Esophagus squamous epithelium (tissue), 5 donors: ENCODE measurements around the gene PLA2G12B. TPM values are rescaled to one million over a fixed set of nuclear protein-coding genes. Genes with fewer than 3 reads are reported as not detected.

Experiments used
- DNase-seq: peaks from one replicate; lab custom pipeline; 2025; lab: John Stamatoyannopoulos, UW
- H3K27ac ChIP-seq, 4 donors: fragments of 200-600 bp; sonication (generic); one replicate each; pipeline ENCODE4 v1.5.1; 2016 to 2019; ENCODE audit warnings: mild to moderate bottlenecking in 1 of 4
- H3K27me3 ChIP-seq, 4 donors: fragments of 200-600 bp; sonication (generic); 1 replicate in 3 of 4; 2 replicates in 1 of 4; pipeline versions ENCODE4 v1.5.1 to v1.6.0; 2017 to 2021; ENCODE audit warnings: antibody characterized with exemption in 1 of 4
- H3K36me3 ChIP-seq, 3 donors: fragments of 200-600 bp; sonication (generic); one replicate each; pipeline ENCODE4 v1.5.1; 2016 to 2019
- H3K4me1 ChIP-seq, 3 donors: fragments of 200-600 bp; sonication (generic); one replicate each; pipeline ENCODE4 v1.5.1; 2017 to 2019
- H3K4me3 ChIP-seq, 4 donors: fragments of 200-600 bp; sonication (generic); 1 replicate in 3 of 4; 2 replicates in 1 of 4; pipeline ENCODE4 v1.5.1; 2016 to 2019; ENCODE audit warnings: mild to moderate bottlenecking in 2 of 4, moderate library complexity in 1 of 4
- H3K9me3 ChIP-seq, 3 donors: fragments of 200-600 bp; sonication (generic); one replicate each; pipeline ENCODE4 v1.5.1; 2016 to 2019
- CTCF ChIP-seq, 6 experiments: fragments of 450-650 bp in 4 of 6; fragments of 200-600 bp in 2 of 6; sonication (generic) in 2 of 6; IDR thresholded peaks; one replicate each; pipeline ENCODE4 v1.5.1; 2016 to 2019; ENCODE audit warnings: antibody characterized with exemption in 6 of 6, mild to moderate bottlenecking in 4 of 6, moderate library complexity in 4 of 6
- POLR2A ChIP-seq, 4 donors: fragments of 450-650 bp; IDR thresholded peaks; one replicate each; pipeline ENCODE4 v1.6.1; 2017; ENCODE audit warnings: antibody characterized with exemption in 4 of 4, mild to moderate bottlenecking in 4 of 4, moderate library complexity in 3 of 4
- whole genome bisulfite sequencing, 2 donors: methylation state at CpG; one replicate each; pipeline ENCODE4 v1.1.5; 2018; 5-methylcytosine and 5-hydroxymethylcytosine counted together
- intact Hi-C: fragments of 100-400 bp; cut with DNase I; formaldehyde crosslinking; loops from one replicate; pipeline ENCODE4 v1.15.0; 2022
- total RNA-seq, 4 donors: library from RNA; depleted of rRNA; stranded (reverse); fragments of >200 nt; gene quantifications; one replicate each; pipeline ENCODE4 v1.1.0, GENCODE V29; 2016
- donor health status: DM: yes; HTN: yes; CAD: no.

Gene PLA2G12B
- total RNA-seq, 4 donors from 2014 or later = not detected

DNA sequence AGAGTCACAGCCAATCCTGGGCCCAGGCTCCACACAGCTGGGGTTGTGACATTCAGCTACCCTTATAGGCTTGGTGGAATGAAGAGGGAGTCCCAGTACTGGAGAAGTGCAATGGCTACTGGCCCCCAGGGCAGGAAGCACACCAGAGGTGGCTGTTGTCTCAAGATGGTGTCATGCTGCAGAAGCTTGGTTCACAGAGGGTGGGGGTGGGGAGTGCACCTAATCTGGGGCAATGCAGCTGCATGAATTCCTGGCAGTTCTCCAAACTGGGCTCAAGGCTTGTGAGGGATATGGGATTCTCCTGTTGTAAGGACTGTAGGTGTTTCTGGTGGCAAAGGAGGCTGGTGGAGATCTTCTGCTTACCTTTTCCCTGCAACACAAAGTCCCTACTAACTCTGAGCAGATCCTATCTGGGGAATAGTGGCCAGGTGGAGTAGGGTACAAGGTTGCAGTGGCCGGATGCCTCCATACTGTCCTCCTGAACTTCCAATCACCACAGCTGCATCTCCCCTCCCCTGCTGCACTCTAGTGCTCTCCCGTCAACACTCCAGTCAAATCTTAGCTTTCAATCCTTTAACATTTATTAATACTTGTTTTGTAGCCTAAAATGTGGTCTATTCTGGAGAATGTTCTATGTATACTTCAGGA is 27.4 kb upstream of the PLA2G12B start:
- H3K4me3 ChIP-seq = no peak overlapping the region
- WGBS, 2 donors = 86 to 97% methylated on average over 2 of the region's 2 CpGs
- H3K4me1 ChIP-seq = no peaks in the 10 kb centered on the region
- H3K27ac ChIP-seq = no peak overlapping the region
- H3K9me3 ChIP-seq = peaks cover 0 to 29% (median under 1%) of the 10 kb centered on the region in 3 donors
- no peak for DNase-seq
- H3K27me3 ChIP-seq = peaks cover 0 to 6% (median 0%) of the 10 kb centered on the region in 4 donors
- no peaks in the 10 kb centered on the region for H3K36me3 ChIP-seq
- no peak for TF ChIP-seq POLR2A (IDR thresholded peaks at IDR 0.05)
- no peak for TF ChIP-seq CTCF (IDR thresholded peaks at IDR 0.05)
- intact Hi-C loops = no loop called here

- Histone ChIP-seq H3K4me1 (no peaks in the 10 kb centered on the region), H3K27ac (no peak overlapping the region), H3K4me3 (no peak overlapping the region), H3K27me3 (peaks cover 0 to 6% (median 0%) of the 10 kb centered on the region in 4 donors), H3K36me3 (no peaks in the 10 kb centered on the region), H3K9me3 (peaks cover 0 to 37% (median 7%) of the 10 kb centered on the region in 3 donors)
- TF ChIP-seq POLR2A (IDR thresholded peaks at IDR 0.05) (no peak), CTCF (IDR thresholded peaks at IDR 0.05) (no peak)
- DNase-seq = no peak
- intact Hi-C loops = no loop called here
- WGBS, 2 donors = 92% methylated on average over 2 of the region's 4 CpGs; no CpG with 5 or more reads in 1 of the 2 donors
Measured at GRCh38 chr10:72981028-72981881, 26.6 kb upstream of the PLA2G12B start.

- Histone ChIP-seq H3K4me3 (no peak overlapping the region), H3K36me3 (no peaks in the 10 kb centered on the region), H3K9me3 (peaks cover 0 to 45% (median 9%) of the 10 kb centered on the region in 3 donors), H3K27me3 (peaks cover 0 to 6% (median 0%) of the 10 kb centered on the region in 4 donors), H3K27ac (no peak overlapping the region), H3K4me1 (no peaks in the 10 kb centered on the region)
- no peak for DNase-seq
- intact Hi-C loops = no loop called here
- TF ChIP-seq POLR2A (IDR thresholded peaks at IDR 0.05) = no peak
- TF ChIP-seq CTCF (IDR thresholded peaks at IDR 0.05) = no peak
- 75 to 89% methylated on average over 1 to 2 of the region's 2 CpGs for WGBS, 2 donors
Measured at GRCh38 chr10:72980348-72980747, 25.7 kb upstream of the PLA2G12B start.

GRCh38 chr10:72979709-72980108 is 25.1 kb upstream of the PLA2G12B start:
- H3K36me3 ChIP-seq = no peaks in the 10 kb centered on the region
- no peak overlapping the region for H3K4me3 ChIP-seq
- no peaks in the 10 kb centered on the region for H3K4me1 ChIP-seq
- peaks cover 0 to 6% (median 0%) of the 10 kb centered on the region in 4 donors for H3K27me3 ChIP-seq
- no peak overlapping the region for H3K27ac ChIP-seq
- no peak for TF ChIP-seq POLR2A (IDR thresholded peaks at IDR 0.05)
- no peak for TF ChIP-seq CTCF (IDR thresholded peaks at IDR 0.05)
- H3K9me3 ChIP-seq = peaks cover 0 to 48% (median 12%) of the 10 kb centered on the region in 3 donors
- DNase-seq = no peak
- intact Hi-C loops = no loop called here

- TF ChIP-seq POLR2A (IDR thresholded peaks at IDR 0.05) = no peak
- TF ChIP-seq CTCF (IDR thresholded peaks at IDR 0.05) = no peak
- H3K27ac ChIP-seq = no peak overlapping the region
- 88 to 89% methylated on average over 1 of the region's 1 CpG for WGBS, 2 donors
- intact Hi-C loops = no loop called here
- no peaks in the 10 kb centered on the region for H3K4me1 ChIP-seq
- H3K27me3 ChIP-seq = peaks cover 0 to 6% (median 0%) of the 10 kb centered on the region in 4 donors
- peaks cover 0 to 48% (median 12%) of the 10 kb centered on the region in 3 donors for H3K9me3 ChIP-seq
- H3K36me3 ChIP-seq = no peaks in the 10 kb centered on the region
- no peak overlapping the region for H3K4me3 ChIP-seq
- no peak for DNase-seq
Measured at GRCh38 chr10:72976886-72977285, 22.3 kb upstream of the PLA2G12B start.
